SK-N-SH (cell line): ENCODE measurements around the gene TEX28.

Experiments
- EP300 ChIP-seq, 2 experiments: IDR thresholded peaks; 2 replicates each; pipeline versions ENCODE4 v1.4.0 to v1.6.1; 2012; ENCODE audit warnings: borderline replicate concordance in 1 of 2, low read depth in 1 of 2, low read length in 1 of 2
- MXI1 ChIP-seq: IDR thresholded peaks from 2 replicates; pipeline ENCODE4 v1.6.1; 2012; ENCODE audit warnings: mild to moderate bottlenecking, low read depth, low read length, improper control_type of control experiment
- RCOR1 ChIP-seq: fragments of 150-350 bp; IDR thresholded peaks from 2 replicates; pipeline ENCODE4 v1.6.1; 2017; ENCODE audit warnings: antibody characterized with exemption, low read length
- TCF12 ChIP-seq: IDR thresholded peaks from 2 replicates; pipeline ENCODE4 v1.4.0; 2012
- YY1 ChIP-seq: IDR thresholded peaks from 2 replicates; pipeline ENCODE4 v1.4.0; 2012; ENCODE audit warnings: low read depth, mild to moderate bottlenecking
- TF ChIP-seq, protein P1 (sequence below): IDR thresholded peaks from 2 replicates; pipeline ENCODE4 v1.6.1; 2012; ENCODE audit warnings: mild to moderate bottlenecking, low read depth, low read length, moderate library complexity

- TF ChIP-seq, protein P1, sequence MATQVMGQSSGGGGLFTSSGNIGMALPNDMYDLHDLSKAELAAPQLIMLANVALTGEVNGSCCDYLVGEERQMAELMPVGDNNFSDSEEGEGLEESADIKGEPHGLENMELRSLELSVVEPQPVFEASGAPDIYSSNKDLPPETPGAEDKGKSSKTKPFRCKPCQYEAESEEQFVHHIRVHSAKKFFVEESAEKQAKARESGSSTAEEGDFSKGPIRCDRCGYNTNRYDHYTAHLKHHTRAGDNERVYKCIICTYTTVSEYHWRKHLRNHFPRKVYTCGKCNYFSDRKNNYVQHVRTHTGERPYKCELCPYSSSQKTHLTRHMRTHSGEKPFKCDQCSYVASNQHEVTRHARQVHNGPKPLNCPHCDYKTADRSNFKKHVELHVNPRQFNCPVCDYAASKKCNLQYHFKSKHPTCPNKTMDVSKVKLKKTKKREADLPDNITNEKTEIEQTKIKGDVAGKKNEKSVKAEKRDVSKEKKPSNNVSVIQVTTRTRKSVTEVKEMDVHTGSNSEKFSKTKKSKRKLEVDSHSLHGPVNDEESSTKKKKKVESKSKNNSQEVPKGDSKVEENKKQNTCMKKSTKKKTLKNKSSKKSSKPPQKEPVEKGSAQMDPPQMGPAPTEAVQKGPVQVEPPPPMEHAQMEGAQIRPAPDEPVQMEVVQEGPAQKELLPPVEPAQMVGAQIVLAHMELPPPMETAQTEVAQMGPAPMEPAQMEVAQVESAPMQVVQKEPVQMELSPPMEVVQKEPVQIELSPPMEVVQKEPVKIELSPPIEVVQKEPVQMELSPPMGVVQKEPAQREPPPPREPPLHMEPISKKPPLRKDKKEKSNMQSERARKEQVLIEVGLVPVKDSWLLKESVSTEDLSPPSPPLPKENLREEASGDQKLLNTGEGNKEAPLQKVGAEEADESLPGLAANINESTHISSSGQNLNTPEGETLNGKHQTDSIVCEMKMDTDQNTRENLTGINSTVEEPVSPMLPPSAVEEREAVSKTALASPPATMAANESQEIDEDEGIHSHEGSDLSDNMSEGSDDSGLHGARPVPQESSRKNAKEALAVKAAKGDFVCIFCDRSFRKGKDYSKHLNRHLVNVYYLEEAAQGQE: no peak
- TF ChIP-seq MXI1 (no peak), EP300 (IDR thresholded peaks at IDR 0.05; ENCODE audit: borderline replicate concordance in 1 of 2, low read depth in 1 of 2, low read length in 1 of 2) (no peak), RCOR1 (no peak), YY1 (no peak), TCF12 (no peak)
These were observed 863 bp upstream of the TEX28 start, which contains the start of gene TKTL1 for GRCh38 chrX:154295664-154296310.
